PC-3 (cell line): ENCODE results near the gene TSPAN11. TPM values are rescaled to one million over a fixed set of nuclear protein-coding genes. Genes with fewer than 3 reads are reported as not detected.

Experiments used
- ATAC-seq: fragments of 200-7000 bp; cut with Tn5 transposase; 2 replicates; pipeline ENCODE4 v1.9.1; 2020; ENCODE audit warnings: mild to moderate bottlenecking, moderate library complexity
- BruUV-seq: library from RNA; stranded (reverse); fragments of 400-500 nt; replicated peaks from 2 replicates; lab custom pipeline; 2021; lab: Mats Ljungman, UMichigan
- CTCF ChIA-PET: fragments of 300-600 bp; sonication (Branson Sonifier 250); formaldehyde crosslinking; loops from one replicate; lab custom pipeline; 2022; ENCODE audit warnings: antibody characterized with exemption; lab: Charles Lee
- POLR2A ChIA-PET: fragments of 300-600 bp; sonication (Branson Sonifier 250); formaldehyde crosslinking; loops from one replicate; lab custom pipeline; 2022; ENCODE audit warnings: antibody characterized with exemption; ENCODE audit not compliant: unreplicated experiment; lab: Charles Lee
- DNase-seq: peaks from one replicate; pipeline ENCODE4 v3.0.0-alpha.2; 2015
- H2AFZ ChIP-seq: fragments of 300-600 bp; sonication (generic); 2 replicates; pipeline ENCODE4 v1.6.0; 2016; ENCODE audit warnings: antibody characterized with exemption, low read length
- H3F3A ChIP-seq: fragments of 300-600 bp; sonication (generic); one replicate; pipeline ENCODE4 v1.6.0; 2017; ENCODE audit warnings: antibody characterized with exemption, low read length, control low read depth, mild to moderate bottlenecking; ENCODE audit not compliant: unreplicated experiment
- H3K27ac ChIP-seq: fragments of 300-600 bp; sonication (generic); 2 replicates; pipeline ENCODE4 v1.5.1; 2016; ENCODE audit warnings: mild to moderate bottlenecking, low read length
- H3K27me3 ChIP-seq: fragments of 300-600 bp; sonication (generic); 2 replicates; pipeline ENCODE4 v1.6.1; 2016; ENCODE audit warnings: low read length, mixed read lengths
- H3K36me3 ChIP-seq: fragments of 300-600 bp; sonication (generic); 2 replicates; pipeline ENCODE4 v1.6.1; 2016; ENCODE audit warnings: low read depth, mixed run types, low read length, mixed read lengths
- H3K4me1 ChIP-seq: fragments of 300-600 bp; sonication (generic); 2 replicates; pipeline ENCODE4 v1.5.1; 2016; ENCODE audit warnings: low read length; ENCODE audit not compliant: insufficient read depth
- H3K4me2 ChIP-seq: fragments of 300-600 bp; sonication (generic); 2 replicates; pipeline ENCODE4 v1.6.0; 2016; ENCODE audit warnings: low read length
- H3K4me3 ChIP-seq: fragments of 300-600 bp; sonication (generic); 2 replicates; pipeline ENCODE4 v1.5.1; 2016; ENCODE audit warnings: mild to moderate bottlenecking, low read length, mixed read lengths
- H3K79me2 ChIP-seq: fragments of 300-600 bp; sonication (generic); 2 replicates; pipeline ENCODE4 v1.6.1; 2017; ENCODE audit warnings: low read length, mixed read lengths
- H3K9ac ChIP-seq: fragments of 300-600 bp; sonication (generic); 2 replicates; pipeline ENCODE4 v1.6.0; 2016; ENCODE audit warnings: mild to moderate bottlenecking, low read length
- H3K9me2 ChIP-seq: fragments of 300-600 bp; sonication (generic); replicated peaks from 2 replicates; pipeline ENCODE4 v1.6.1; 2016; ENCODE audit warnings: mixed run types, low read length, mixed read lengths
- H3K9me3 ChIP-seq: fragments of 300-600 bp; sonication (generic); 2 replicates; pipeline ENCODE4 v1.6.1; 2016; ENCODE audit warnings: low read length, mixed read lengths
- H4K20me1 ChIP-seq: fragments of 300-600 bp; sonication (generic); 2 replicates; pipeline ENCODE4 v1.6.1; 2016; ENCODE audit warnings: low read length, mixed read lengths
- EZH2 ChIP-seq: fragments of 300-600 bp; sonication (generic); IDR thresholded peaks from one replicate; pipeline ENCODE4 v1.6.1; 2017; ENCODE audit warnings: antibody characterized with exemption, mild to moderate bottlenecking, low read length; ENCODE audit not compliant: unreplicated experiment
- EZH2phosphoT487 ChIP-seq: fragments of 300-600 bp; sonication (generic); IDR thresholded peaks from 2 replicates; pipeline ENCODE4 v1.6.1; 2018; ENCODE audit warnings: mild to moderate bottlenecking, antibody characterized with exemption, low read length, borderline replicate concordance
- intact Hi-C: fragments of 100-400 bp; cut with micrococcal nuclease; formaldehyde crosslinking; loops from 2 replicates; pipeline ENCODE4 v1.9.0; 2023
- total RNA-seq: library from RNA; depleted of rRNA; stranded (reverse); fragments of >200 nt; gene quantifications from 2 replicates; pipeline ENCODE4 v1.2.3, GENCODE V29; 2014
- TF ChIP-seq, protein P1 (sequence below): fragments of 300-600 bp; sonication (generic); conservative IDR thresholded peaks from 2 replicates; pipeline ENCODE4 v1.5.1; 2017; ENCODE audit warnings: antibody characterized with exemption, low read depth, mild to moderate bottlenecking, low read length

The TSPAN11 gene
- total RNA-seq, 1 experiment from 2014 or later: not detected

DNA sequence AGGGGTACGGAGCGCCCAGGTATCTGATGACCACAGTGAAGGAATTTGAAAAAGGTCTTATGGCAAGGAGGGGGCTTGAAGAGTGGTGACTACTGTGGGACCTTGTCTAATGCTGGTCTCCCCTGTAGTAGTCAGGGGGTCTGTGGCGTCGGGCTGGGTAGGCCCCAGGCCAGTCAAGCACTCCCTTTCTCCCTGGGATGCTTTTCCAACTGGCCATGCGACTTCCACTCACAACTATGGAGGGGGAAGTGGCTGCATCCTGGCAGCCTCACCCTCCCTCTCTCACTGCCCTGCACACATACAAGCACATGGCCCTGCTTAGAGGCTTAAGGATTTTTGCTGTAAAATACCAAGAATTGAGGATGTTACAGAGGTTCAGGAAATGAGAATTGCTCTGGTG, 4.1 kb downstream of the TSPAN11 start:
- POLR2A ChIA-PET: no interaction called here
- Histone ChIP-seq H3K9me3 (no peaks in the 10 kb centered on the region), H3K27me3 (no peaks in the 10 kb centered on the region), H3K4me3 (no peak overlapping the region), H3K4me1 (0 out of 2 replicates have a peak, but pooled peaks cover 4% of the 10 kb centered on the region), H3K27ac (no peak overlapping the region), H3K79me2 (no peaks in the 10 kb centered on the region), H3K9ac (no peak overlapping the region), H3K4me2 (no peak overlapping the region), H3K36me3 (no peaks in the 10 kb centered on the region), H3K9me2 (no peaks in the 10 kb centered on the region), H2AFZ (no peak overlapping the region), H4K20me1 (no peaks in the 10 kb centered on the region), H3F3A (no peaks in the 10 kb centered on the region)
- no peak for ATAC-seq
- no peak for DNase-seq
- BruUV-seq: no TSS peak
- intact Hi-C loops: no loop called here
- CTCF ChIA-PET: no interaction called here
- TF ChIP-seq EZH2 (no peak), EZH2phosphoT487 (no peak)
- TF ChIP-seq, protein P1, sequence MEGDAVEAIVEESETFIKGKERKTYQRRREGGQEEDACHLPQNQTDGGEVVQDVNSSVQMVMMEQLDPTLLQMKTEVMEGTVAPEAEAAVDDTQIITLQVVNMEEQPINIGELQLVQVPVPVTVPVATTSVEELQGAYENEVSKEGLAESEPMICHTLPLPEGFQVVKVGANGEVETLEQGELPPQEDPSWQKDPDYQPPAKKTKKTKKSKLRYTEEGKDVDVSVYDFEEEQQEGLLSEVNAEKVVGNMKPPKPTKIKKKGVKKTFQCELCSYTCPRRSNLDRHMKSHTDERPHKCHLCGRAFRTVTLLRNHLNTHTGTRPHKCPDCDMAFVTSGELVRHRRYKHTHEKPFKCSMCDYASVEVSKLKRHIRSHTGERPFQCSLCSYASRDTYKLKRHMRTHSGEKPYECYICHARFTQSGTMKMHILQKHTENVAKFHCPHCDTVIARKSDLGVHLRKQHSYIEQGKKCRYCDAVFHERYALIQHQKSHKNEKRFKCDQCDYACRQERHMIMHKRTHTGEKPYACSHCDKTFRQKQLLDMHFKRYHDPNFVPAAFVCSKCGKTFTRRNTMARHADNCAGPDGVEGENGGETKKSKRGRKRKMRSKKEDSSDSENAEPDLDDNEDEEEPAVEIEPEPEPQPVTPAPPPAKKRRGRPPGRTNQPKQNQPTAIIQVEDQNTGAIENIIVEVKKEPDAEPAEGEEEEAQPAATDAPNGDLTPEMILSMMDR: no peak

DNA sequence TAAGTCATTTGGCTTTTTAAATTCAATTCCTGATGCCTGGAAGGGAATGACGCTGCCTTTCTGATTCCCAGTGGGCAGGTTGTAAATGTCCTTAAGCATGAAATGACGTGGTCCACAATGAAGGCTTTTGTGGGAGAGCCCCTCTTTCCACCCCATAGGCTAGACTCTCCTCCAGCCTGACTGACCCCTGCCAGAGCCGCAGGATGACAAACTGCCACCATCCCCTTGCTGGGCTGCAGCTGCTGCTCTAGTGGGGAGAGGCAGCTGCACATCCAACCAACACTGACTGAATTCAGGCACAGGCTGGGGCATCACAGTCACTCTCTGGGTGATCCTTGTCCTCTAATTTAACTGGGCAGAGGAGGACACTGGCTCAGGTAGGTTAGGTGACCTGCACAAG, 6.3 kb downstream of the TSPAN11 start:
- DNase-seq: no peak
- CTCF ChIA-PET: no interaction called here
- Histone ChIP-seq H3K9me2 (no peaks in the 10 kb centered on the region), H3K79me2 (no peaks in the 10 kb centered on the region), H3K4me1 (0 out of 2 replicates have a peak, but pooled peaks cover 4% of the 10 kb centered on the region), H3K27me3 (no peaks in the 10 kb centered on the region), H2AFZ (no peak overlapping the region), H3K27ac (no peak overlapping the region), H3K9ac (no peak overlapping the region), H3K9me3 (no peaks in the 10 kb centered on the region), H3F3A (no peaks in the 10 kb centered on the region), H3K4me3 (no peak overlapping the region), H4K20me1 (no peaks in the 10 kb centered on the region), H3K4me2 (no peak overlapping the region), H3K36me3 (no peaks in the 10 kb centered on the region)
- intact Hi-C loops: no loop called here
- TF ChIP-seq EZH2phosphoT487 (no peak), EZH2 (no peak)
- TF ChIP-seq, protein P1: no peak
- ATAC-seq: no peak
- BruUV-seq: no TSS peak
- POLR2A ChIA-PET: no interaction called here

DNA sequence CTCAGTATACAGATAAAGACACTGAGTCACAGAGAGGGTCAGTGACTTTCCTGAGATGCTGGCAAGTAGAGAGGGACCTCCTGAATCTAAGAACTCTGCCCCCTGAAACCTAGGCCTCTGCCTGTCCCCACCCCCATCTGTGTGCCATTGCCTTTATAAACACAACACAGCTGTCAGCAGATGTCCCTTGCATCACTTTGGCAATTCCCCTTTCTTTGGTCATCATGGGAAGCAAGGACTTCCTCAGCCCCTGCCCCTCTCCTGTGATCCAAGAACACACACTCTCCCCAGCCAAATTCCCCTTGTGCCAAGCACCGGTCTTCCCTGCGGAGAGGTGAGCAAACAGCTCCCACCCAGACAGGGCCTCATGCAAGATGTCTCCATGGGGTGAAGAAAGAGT, 8.3 kb downstream of the TSPAN11 start:
- H3K27me3 ChIP-seq: no peaks in the 10 kb centered on the region
- H3K4me3 ChIP-seq: no peak overlapping the region
- CTCF ChIA-PET: no interaction called here
- H3K4me2 ChIP-seq: no peak overlapping the region
- no peaks in the 10 kb centered on the region for H3K79me2 ChIP-seq
- DNase-seq (no peak), ATAC-seq (no peak)
- no peak overlapping the region for H3K9ac ChIP-seq
- intact Hi-C loops: no loop called here
- H3K9me2 ChIP-seq: no peaks in the 10 kb centered on the region
- no peaks in the 10 kb centered on the region for H3K9me3 ChIP-seq
- TF ChIP-seq EZH2phosphoT487 (no peak), EZH2 (no peak)
- TF ChIP-seq, protein P1: no peak
- H3K27ac ChIP-seq: no peak overlapping the region
- no peaks in the 10 kb centered on the region for H3F3A ChIP-seq
- no TSS peak for BruUV-seq
- H2AFZ ChIP-seq: no peak overlapping the region
- H3K4me1 ChIP-seq: 0 out of 2 replicates have a peak, but pooled peaks cover 4% of the 10 kb centered on the region
- no peaks in the 10 kb centered on the region for H3K36me3 ChIP-seq
- no peaks in the 10 kb centered on the region for H4K20me1 ChIP-seq
- POLR2A ChIA-PET: interaction anchor here (0.7 kb wide), 1 partner anchor 52 kb away, joined by 3 read pairs; no protein-coding TSS in a partner anchor
